ENCODE results near the gene ABCC1. TPM values are rescaled to one million over a fixed set of nuclear protein-coding genes. Genes with fewer than 3 reads are reported as not detected.
A peak's percentile ranks its signal among the peaks of the same experiment; 100 is the strongest.

Gene ABCC1
- total and polyA plus RNA-seq, 2 of the 4 experiments (the other 2 are of a cell fraction), result 39.4 to 66.0 TPM

GRCh38 chr16:16015849-16016248 lies 66.4 kb downstream of the ABCC1 start:
- peaks cover 27% of the 10 kb centered on the region for H3K4me1 ChIP-seq (ENCODE audit: control insufficient read depth, insufficient read depth, low read length)
- intact Hi-C loops (cut with micrococcal nuclease), result no loop called here

More at GRCh38 chr16:16015849-16016248, 66.4 kb downstream of the ABCC1 start:
- Histone ChIP-seq H3K27ac (ENCODE audit: insufficient read depth, low read length) (peak overlapping the region; percentile 54; the same call in 1 of the 2 replicates), H3K9ac (ENCODE audit: low read depth, low read length) (peak overlapping the region; percentile 21; the same call in 1 of the 2 replicates), H3K4me3 (ENCODE audit: insufficient read depth, low read depth, low read length) (no peak overlapping the region), H2AFZ (replicated peaks; ENCODE audit: low read length, poor library complexity) (no peak overlapping the region), H2AK9ac (replicated peaks; ENCODE audit: low read depth, low read length, poor library complexity) (peak overlapping the region; percentile 12), H4K8ac (ENCODE audit: low read depth in 2 of 2, low read length in 2 of 2) (peak overlapping the region; percentile 29 to 39; a peak in 2 of 4 replicates), H2BK120ac (ENCODE audit: low read depth, low read length) (peak overlapping the region; percentile 72), H4K91ac (ENCODE audit: insufficient read depth, low read depth, low read length) (peak overlapping the region; percentile 58), H3K79me1 (ENCODE audit: low read depth in 1 of 2, low read length in 2 of 2) (peaks cover 50 to 94% of the 10 kb centered on the region in 2 experiments), H3K36me3 (ENCODE audit: control insufficient read depth, insufficient read depth, low read length) (peaks cover 74% of the 10 kb centered on the region), H2BK20ac (ENCODE audit: low read depth, low read length) (peak overlapping the region; percentile 76), H2BK5ac (ENCODE audit: low read depth, low read length, poor library complexity, severe bottlenecking) (peak overlapping the region; percentile 57), H3K4ac (ENCODE audit: low read depth, low read length) (peak overlapping the region; percentile 52), H3K4me2 (ENCODE audit: low read depth, low read length) (no peak overlapping the region), H4K20me1 (ENCODE audit: insufficient read depth, low read length) (0 out of 2 replicates have a peak, but pooled peaks cover 4% of the 10 kb centered on the region), H3K9me3 (ENCODE audit: control insufficient read depth, insufficient read depth, low read length) (no peaks in the 10 kb centered on the region), H3K18ac (ENCODE audit: low read depth, low read length) (peak overlapping the region; percentile 65), H3K23ac (ENCODE audit: low read depth, low read length) (peak overlapping the region; percentile 25; the same call in 1 of the 2 replicates), H3K56ac (ENCODE audit: extremely low read depth, insufficient read depth, low read length) (peak overlapping the region; percentile 13; the same call in 1 of the 2 replicates), H3K14ac (replicated peaks; ENCODE audit: low read depth, low read length) (no peak overlapping the region), H3K9me1 (ENCODE audit: insufficient read depth, low read length) (peaks cover 54% of the 10 kb centered on the region), H2BK15ac (ENCODE audit: low read depth, low read length) (peak overlapping the region; percentile 66; the same call in 1 of the 3 replicates), H2AK5ac (ENCODE audit: low read depth, low read length) (peak overlapping the region; percentile 68; the same call in 1 of the 2 replicates), H3K27me3 (ENCODE audit: control insufficient read depth, insufficient read depth, low read length) (no peaks in the 10 kb centered on the region), H4K5ac (ENCODE audit: low read depth, low read length) (peak overlapping the region; percentile 66)
- DNase-seq, result no peak
- no peak for ATAC-seq (ENCODE audit: low read depth)
- ChIA-PET POLR2A (ENCODE audit: unreplicated experiment) (no interaction called here), CTCF (no interaction called here)
- in situ Hi-C loops (cut with MboI; ENCODE audit: low sequenced_read_pairs), result loop anchor here (25.0 kb wide), 1 partner anchor 129 kb away; the partner anchor contains the start of gene CEP20
- dilution Hi-C loops (cut with HindIII; ENCODE audit: low sequenced_read_pairs, unreplicated experiment), result no loop called here
- no TSS peak for BruUV-seq (replicated peaks)
- TF ChIP-seq SMC3 (IDR thresholded peaks at IDR 0.05; ENCODE audit: low read depth, low read length) (no peak), NFE2L2 (IDR thresholded peaks at IDR 0.05; ENCODE audit: low read depth, low read length) (no peak), MAFK (IDR thresholded peaks at IDR 0.05; ENCODE audit: low read depth, low read length) (no peak), MAZ (IDR thresholded peaks at IDR 0.05; ENCODE audit: borderline replicate concordance, low read depth, low read length) (no peak), RAD21 (IDR thresholded peaks at IDR 0.05; ENCODE audit: low read length) (no peak), MXI1 (IDR thresholded peaks at IDR 0.05; ENCODE audit: borderline replicate concordance, low read depth, low read length) (no peak)
- WGBS, 2 experiments (ENCODE audit: extremely low coverage in 2 of 2, insufficient read length in 1 of 2), result no CpG with 5 or more reads among the region's 8 CpGs

Data from IMR-90 (cell line).